ENCODE data around the gene PEX11A. TPM values are rescaled to one million over a fixed set of nuclear protein-coding genes. Genes with fewer than 3 reads are reported as not detected.

PEX11A gene
- total and polyA plus RNA-seq, 2 of the 8 experiments (the other 6 are each of a cell fraction or from before 2014, with no cell fraction given): 2.9 to 3.0 TPM

- H3K9ac ChIP-seq (replicated peaks in 1 of 4; ENCODE audit: extremely low read depth in 1 of 4, low read depth in 3 of 4, low read length in 3 of 4): no peak overlapping the region
- H3K4me2 ChIP-seq (ENCODE audit: insufficient read depth in 1 of 2, low read depth in 2 of 2, low read length in 2 of 2): no peak overlapping the region
- DNase-seq (ENCODE audit: low read depth in 1 of 2, low spot score in 2 of 2) (no peak), FAIRE-seq (no peak)
- ChIA-PET CTCF (ENCODE audit: partially characterized antibody) (interaction anchor here (2.5 kb wide), 1 partner anchor 9 kb away, joined by 12 read pairs; no protein-coding TSS in a partner anchor), POLR2A (ENCODE audit: partially characterized antibody) (no interaction called here)
- H2BK120ac ChIP-seq (replicated peaks; ENCODE audit: low read depth, low read length): no peak overlapping the region
- no peaks in the 10 kb centered on the region; the same call in 1 of the 2 replicates for H3K23me2 ChIP-seq (ENCODE audit: low read depth, low read length)
- no peak overlapping the region for H4K91ac ChIP-seq (replicated peaks; ENCODE audit: insufficient read length, low read length)
- no peak overlapping the region for H3K4me3 ChIP-seq (ENCODE audit: extremely low read depth in 1 of 4, insufficient read depth in 2 of 4, low read depth in 3 of 4, low read length in 4 of 4)
- no peak overlapping the region for H3K18ac ChIP-seq (ENCODE audit: extremely low read depth, low read length)
- H2BK12ac ChIP-seq (ENCODE audit: low read depth, low read length): no peak overlapping the region
- H3K56ac ChIP-seq (replicated peaks; ENCODE audit: insufficient read length, low read depth, low read length): no peak overlapping the region
- H4K5ac ChIP-seq (ENCODE audit: insufficient read length, low read depth, low read length): no peak overlapping the region
- H3K4ac ChIP-seq (replicated peaks; ENCODE audit: insufficient read length, low read depth, low read length): no peak overlapping the region
- no peaks in the 10 kb centered on the region for H3K4me1 ChIP-seq (replicated peaks in 1 of 4; ENCODE audit: control insufficient read depth in 3 of 4, insufficient read depth in 4 of 4, low read length in 3 of 4)
- no peak overlapping the region for H3K14ac ChIP-seq (ENCODE audit: insufficient read length)
- H3K27me3 ChIP-seq (replicated peaks in 1 of 4; ENCODE audit: control insufficient read depth in 3 of 4, extremely low read depth in 1 of 4, insufficient read depth in 3 of 4, low read length in 3 of 4): no peaks in the 10 kb centered on the region; a peak in 1 of 7 replicates
- TF ChIP-seq ATF3 (IDR thresholded peaks at IDR 0.05; ENCODE audit: insufficient read depth, low read depth, low read length) (no peak), TEAD4 (IDR thresholded peaks at IDR 0.05; ENCODE audit: low read depth, low read length) (no peak), CBX5 (IDR thresholded peaks at IDR 0.05; ENCODE audit: low read depth, low read length) (no peak), BRCA1 (IDR thresholded peaks at IDR 0.05; ENCODE audit: low read depth, low read length) (no peak), MAFK (IDR thresholded peaks at IDR 0.05; ENCODE audit: low read depth, low read length) (no peak), CREB1 (IDR thresholded peaks at IDR 0.05) (no peak), CTCF (IDR thresholded peaks at IDR 0.05; ENCODE audit: control extremely low read depth in 1 of 3, insufficient read depth in 1 of 3, low read depth in 1 of 3, low read length in 3 of 3) (no peak), CEBPB (IDR thresholded peaks at IDR 0.05; ENCODE audit: low read depth, low read length) (no peak), POLR2AphosphoS5 (IDR thresholded peaks at IDR 0.05; ENCODE audit: low read depth, low read length) (no peak)
- no peak overlapping the region for H2AFZ ChIP-seq (ENCODE audit: low read length)
- no peak overlapping the region for H3K23ac ChIP-seq (ENCODE audit: insufficient read length)
- no peak overlapping the region for H2BK5ac ChIP-seq (ENCODE audit: low read depth, low read length)
- no peak overlapping the region for H2AK5ac ChIP-seq (ENCODE audit: low read depth, low read length)
- H3K79me2 ChIP-seq (ENCODE audit: control insufficient read depth in 1 of 2, insufficient read depth in 2 of 2, low read length in 2 of 2): no peaks in the 10 kb centered on the region
- no peak overlapping the region for H3K27ac ChIP-seq (ENCODE audit: low read depth, low read length)
- no peak overlapping the region for H2BK15ac ChIP-seq (ENCODE audit: low read length)
- H3K36me3 ChIP-seq (ENCODE audit: control insufficient read depth in 2 of 4, insufficient read depth in 4 of 4, low read length in 3 of 4): no peaks in the 10 kb centered on the region
- H2BK20ac ChIP-seq (ENCODE audit: low read length): no peak overlapping the region
- WGBS, 2 experiments (ENCODE audit: extremely low coverage in 1 of 2, insufficient coverage in 1 of 2, insufficient read length in 1 of 2, insufficient replicate concordance in 2 of 2, low coverage in 1 of 2, low lambda C conversion rate in 2 of 2, missing lambda C conversion rate in 1 of 2): 94% methylated on average over 2 of the region's 2 CpGs; no CpG with 5 or more reads in 1 of the 2 experiments
- no peaks in the 10 kb centered on the region for H4K20me1 ChIP-seq (replicated peaks in 1 of 2; ENCODE audit: control insufficient read depth in 1 of 2, insufficient read depth in 2 of 2, low read length in 2 of 2)
- H4K8ac ChIP-seq (ENCODE audit: extremely low read depth, insufficient read depth, low read length): no peak overlapping the region
- no peaks in the 10 kb centered on the region for H3K79me1 ChIP-seq (ENCODE audit: low read depth, low read length)
- H3K9me3 ChIP-seq (ENCODE audit: insufficient read depth in 2 of 2, low read depth in 1 of 2, low read length in 1 of 2): no peaks in the 10 kb centered on the region
These were observed 9.4 kb downstream of the PEX11A start for GRCh38 chr15:89681146-89681545.
